Body of pancreas (tissue), 4 donors: ENCODE data around the gene SLC7A8.

Source experiments
- POLR2A ChIP-seq, 3 donors: fragments of 450-650 bp; IDR thresholded peaks; one replicate each; pipeline ENCODE4 v1.6.1; 2016; ENCODE audit warnings: antibody characterized with exemption in 3 of 3, mild to moderate bottlenecking in 2 of 3
- TF ChIP-seq, protein P1 (sequence below), 7 experiments: fragments of 450-650 bp in 4 of 7; fragments of 200-600 bp in 3 of 7; sonication (generic) in 3 of 7; IDR thresholded peaks; one replicate each; pipeline ENCODE4 v1.5.1; 2016 to 2019; ENCODE audit warnings: antibody characterized with exemption in 7 of 7

DNA sequence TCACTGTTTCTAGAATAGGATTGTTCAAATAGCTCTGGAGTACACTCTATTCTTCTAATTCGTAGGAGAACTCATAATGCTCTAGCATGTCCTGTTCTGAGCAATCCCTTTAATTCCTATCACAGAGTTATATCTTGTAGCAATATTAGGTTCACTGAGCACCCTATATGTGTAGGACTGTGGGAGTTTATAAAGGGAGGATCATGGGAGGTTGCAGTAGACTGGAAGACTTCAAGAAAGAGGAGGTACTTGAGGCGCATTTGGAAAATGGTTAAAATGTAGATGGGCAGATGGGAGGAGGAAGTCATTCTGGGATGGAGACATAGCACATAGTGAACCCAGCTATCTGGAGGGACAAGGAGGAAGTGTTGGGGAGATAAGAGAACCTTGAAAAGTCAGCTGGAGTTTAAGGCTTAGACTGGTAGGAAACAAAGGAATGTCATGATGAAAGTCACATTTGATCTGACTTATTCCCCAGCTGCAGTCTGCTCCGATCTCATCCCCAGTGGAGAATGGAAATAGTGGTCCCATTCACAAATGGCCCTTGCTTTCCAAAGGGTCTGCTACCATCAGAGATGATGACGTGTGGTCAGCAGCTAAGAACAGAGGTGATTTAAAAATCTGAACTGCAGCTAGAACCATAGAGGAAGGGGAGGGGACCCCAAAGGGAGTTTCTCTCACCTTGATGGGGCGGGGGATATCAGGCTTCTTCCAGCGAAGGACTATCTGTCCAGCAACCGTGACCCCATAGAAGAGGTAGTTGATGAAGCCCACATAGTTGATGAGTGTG lies 54.3 kb downstream of the SLC7A8 start:
- TF ChIP-seq, protein P1, sequence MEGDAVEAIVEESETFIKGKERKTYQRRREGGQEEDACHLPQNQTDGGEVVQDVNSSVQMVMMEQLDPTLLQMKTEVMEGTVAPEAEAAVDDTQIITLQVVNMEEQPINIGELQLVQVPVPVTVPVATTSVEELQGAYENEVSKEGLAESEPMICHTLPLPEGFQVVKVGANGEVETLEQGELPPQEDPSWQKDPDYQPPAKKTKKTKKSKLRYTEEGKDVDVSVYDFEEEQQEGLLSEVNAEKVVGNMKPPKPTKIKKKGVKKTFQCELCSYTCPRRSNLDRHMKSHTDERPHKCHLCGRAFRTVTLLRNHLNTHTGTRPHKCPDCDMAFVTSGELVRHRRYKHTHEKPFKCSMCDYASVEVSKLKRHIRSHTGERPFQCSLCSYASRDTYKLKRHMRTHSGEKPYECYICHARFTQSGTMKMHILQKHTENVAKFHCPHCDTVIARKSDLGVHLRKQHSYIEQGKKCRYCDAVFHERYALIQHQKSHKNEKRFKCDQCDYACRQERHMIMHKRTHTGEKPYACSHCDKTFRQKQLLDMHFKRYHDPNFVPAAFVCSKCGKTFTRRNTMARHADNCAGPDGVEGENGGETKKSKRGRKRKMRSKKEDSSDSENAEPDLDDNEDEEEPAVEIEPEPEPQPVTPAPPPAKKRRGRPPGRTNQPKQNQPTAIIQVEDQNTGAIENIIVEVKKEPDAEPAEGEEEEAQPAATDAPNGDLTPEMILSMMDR (IDR thresholded peaks at IDR 0.05), result no peak
- no peak for TF ChIP-seq POLR2A (IDR thresholded peaks at IDR 0.05)
